H1 (cell line): Measurements from ENCODE around the gene SCN10A. TPM values are rescaled to one million over a fixed set of nuclear protein-coding genes. Genes with fewer than 3 reads are reported as not detected.

ENCODE experiments used
- CTCF ChIA-PET: fragments of 300-600 bp; sonication (Branson Sonifier 250); formaldehyde crosslinking; loops from one replicate; lab custom pipeline; 2021; ENCODE audit not compliant: partially characterized antibody; lab: Charles Lee
- POLR2A ChIA-PET: fragments of 300-600 bp; sonication (Branson Sonifier 250); formaldehyde crosslinking; loops from one replicate; lab custom pipeline; 2021; ENCODE audit warnings: inconsistent platforms; ENCODE audit not compliant: partially characterized antibody; lab: Charles Lee
- DNase-seq, 2 experiments: peaks; one replicate each; pipeline versions ENCODE4 v3.0.0 to v3.0.0-alpha.2; 2010 to 2022; ENCODE audit warnings: low spot score in 2 of 2, low read depth in 1 of 2, mixed read lengths in 1 of 2
- FAIRE-seq: peaks from 2 replicates; lab custom pipeline; 2011; peaks lifted over from hg19 to GRCh38; lab: Jason Lieb, UNC
- H2AFZ ChIP-seq: 2 replicates; pipeline ENCODE4 v1.8.1; 2012; ENCODE audit warnings: low read length, inconsistent platforms
- H2AK5ac ChIP-seq: 2 replicates; pipeline ENCODE4 v1.6.1; 2013; ENCODE audit warnings: low read depth, low read length
- H2BK120ac ChIP-seq: replicated peaks from 2 replicates; pipeline ENCODE3; 2013; ENCODE audit warnings: low read depth, low read length, inconsistent platforms
- H2BK12ac ChIP-seq: 2 replicates; pipeline ENCODE4 v1.6.1; 2013; ENCODE audit warnings: low read depth, low read length
- H2BK15ac ChIP-seq: 2 replicates; pipeline ENCODE4 v1.6.1; 2013; ENCODE audit warnings: low read length
- H2BK20ac ChIP-seq: 2 replicates; pipeline ENCODE4 v1.6.1; 2013; ENCODE audit warnings: low read length
- H2BK5ac ChIP-seq: 2 replicates; pipeline ENCODE4 v1.6.1; 2013; ENCODE audit warnings: low read depth, low read length
- H3K14ac ChIP-seq: 2 replicates; pipeline ENCODE4 v1.6.1; 2013; ENCODE audit warnings: inconsistent platforms; ENCODE audit not compliant: insufficient read length
- H3K18ac ChIP-seq: 2 replicates; pipeline ENCODE4 v1.6.1; 2013; ENCODE audit warnings: low read length; ENCODE audit errors: extremely low read depth
- H3K23ac ChIP-seq: 2 replicates; pipeline ENCODE4 v1.6.1; 2013; ENCODE audit warnings: inconsistent platforms; ENCODE audit not compliant: insufficient read length
- H3K23me2 ChIP-seq: 2 replicates; pipeline ENCODE4 v1.6.1; 2013; ENCODE audit warnings: low read depth, low read length
- H3K27ac ChIP-seq: 2 replicates; pipeline ENCODE4 v1.6.1; 2011; ENCODE audit warnings: low read depth, low read length, inconsistent platforms
- H3K27me3 ChIP-seq, 4 experiments: replicated peaks in 1 of 4; 1 replicate in 1 of 4; 2 replicates in 3 of 4; pipeline versions ENCODE4 v1.6.1 to v1.8.1; 2011 to 2013; ENCODE audit warnings: low read length in 3 of 4, mild to moderate bottlenecking in 3 of 4, inconsistent platforms in 2 of 4, mixed read lengths in 2 of 4, moderate library complexity in 1 of 4; ENCODE audit not compliant: control insufficient read depth in 3 of 4, insufficient read depth in 3 of 4; ENCODE audit errors: extremely low read depth in 1 of 4
- H3K36me3 ChIP-seq, 4 experiments: 2 replicates each; pipeline versions ENCODE4 v1.6.1 to v1.8.1; 2011 to 2013; ENCODE audit warnings: mild to moderate bottlenecking in 4 of 4, low read length in 3 of 4, moderate library complexity in 2 of 4, control low read depth in 1 of 4, inconsistent platforms in 1 of 4; ENCODE audit not compliant: insufficient read depth in 4 of 4, control insufficient read depth in 2 of 4
- H3K4ac ChIP-seq: replicated peaks from 2 replicates; pipeline ENCODE3; 2013; ENCODE audit warnings: low read length, low read depth, mixed read lengths, inconsistent platforms; ENCODE audit not compliant: insufficient read length
- H3K4me1 ChIP-seq, 4 experiments: replicated peaks in 1 of 4; 1 replicate in 1 of 4; 2 replicates in 3 of 4; pipeline versions ENCODE4 v1.6.1 to v1.8.1; 2011 to 2013; ENCODE audit warnings: low read length in 3 of 4, inconsistent platforms in 2 of 4, mixed read lengths in 1 of 4; ENCODE audit not compliant: insufficient read depth in 4 of 4, control insufficient read depth in 3 of 4
- H3K4me2 ChIP-seq, 2 experiments: 2 replicates each; pipeline versions ENCODE4 v1.6.1 to v1.8.1; 2011 to 2013; ENCODE audit warnings: low read depth in 2 of 2, low read length in 2 of 2, control low read depth in 1 of 2, inconsistent platforms in 1 of 2, mild to moderate bottlenecking in 1 of 2; ENCODE audit not compliant: insufficient read depth in 1 of 2
- H3K4me3 ChIP-seq, 4 experiments: fragments of 200-600, 300-600 bp in 1 of 4; sonication (generic), shearing (Covaris generic), sonication (Bioruptor Twin) in 1 of 4; 2 replicates each; pipeline versions ENCODE4 v1.5.1 to v1.8.1; 2011 to 2016; ENCODE audit warnings: low read length in 4 of 4, low read depth in 3 of 4, control low read depth in 2 of 4, inconsistent platforms in 2 of 4, mild to moderate bottlenecking in 2 of 4, mixed read lengths in 1 of 4, moderate library complexity in 1 of 4; ENCODE audit not compliant: insufficient read depth in 2 of 4; ENCODE audit errors: extremely low read depth in 1 of 4
- H3K56ac ChIP-seq: replicated peaks from 2 replicates; pipeline ENCODE3; 2013; ENCODE audit warnings: low read depth, mild to moderate bottlenecking, mixed read lengths, low read length, inconsistent platforms; ENCODE audit not compliant: insufficient read length
- H3K79me1 ChIP-seq: 2 replicates; pipeline ENCODE4 v1.6.1; 2013; ENCODE audit warnings: low read depth, low read length, control low read depth
- H3K79me2 ChIP-seq, 2 experiments: 2 replicates each; pipeline versions ENCODE4 v1.6.1 to v1.8.1; 2012 to 2013; ENCODE audit warnings: low read length in 2 of 2, mild to moderate bottlenecking in 2 of 2, inconsistent platforms in 1 of 2; ENCODE audit not compliant: insufficient read depth in 2 of 2, control insufficient read depth in 1 of 2
- H3K9ac ChIP-seq, 4 experiments: replicated peaks in 1 of 4; 1 replicate in 1 of 4; 2 replicates in 3 of 4; pipeline versions ENCODE4 v1.6.1 to v1.8.1; 2011 to 2013; ENCODE audit warnings: low read depth in 3 of 4, low read length in 3 of 4, control low read depth in 2 of 4, mild to moderate bottlenecking in 2 of 4, moderate library complexity in 2 of 4, inconsistent platforms in 1 of 4; ENCODE audit errors: extremely low read depth in 1 of 4
- H3K9me3 ChIP-seq, 2 experiments: 2 replicates each; pipeline versions ENCODE4 v1.6.1 to v1.8.1; 2012 to 2013; ENCODE audit warnings: mild to moderate bottlenecking in 2 of 2, moderate library complexity in 2 of 2, control low read depth in 1 of 2, inconsistent platforms in 1 of 2, low read depth in 1 of 2, low read length in 1 of 2, mixed read lengths in 1 of 2; ENCODE audit not compliant: insufficient read depth in 2 of 2
- H4K20me1 ChIP-seq, 2 experiments: replicated peaks in 1 of 2; 2 replicates each; pipeline versions ENCODE3 to v1.8.1; 2011 to 2013; ENCODE audit warnings: inconsistent platforms in 2 of 2, low read length in 2 of 2, mild to moderate bottlenecking in 1 of 2; ENCODE audit not compliant: insufficient read depth in 2 of 2, control insufficient read depth in 1 of 2
- H4K5ac ChIP-seq: 2 replicates; pipeline ENCODE4 v1.6.1; 2013; ENCODE audit warnings: low read length, low read depth, mixed read lengths, inconsistent platforms; ENCODE audit not compliant: insufficient read length
- H4K8ac ChIP-seq: 2 replicates; pipeline ENCODE4 v1.8.0; 2013; ENCODE audit warnings: mild to moderate bottlenecking, moderate library complexity, low read length, inconsistent platforms; ENCODE audit not compliant: insufficient read depth; ENCODE audit errors: extremely low read depth
- H4K91ac ChIP-seq: replicated peaks from 2 replicates; pipeline ENCODE3; 2013; ENCODE audit warnings: low read length, mixed read lengths, inconsistent platforms; ENCODE audit not compliant: insufficient read length
- BCL11A ChIP-seq, 2 experiments: IDR thresholded peaks; one replicate each; pipeline ENCODE4 v1.6.1; 2011; ENCODE audit warnings: low read depth in 2 of 2, low read length in 2 of 2, mild to moderate bottlenecking in 2 of 2
- CBX8 ChIP-seq: fragments of 300-800, 300-1000 bp; sonication (generic); IDR thresholded peaks from 2 replicates; pipeline ENCODE4 v1.7.1; 2016; ENCODE audit warnings: low read depth, low read length, borderline replicate concordance
- CEBPB ChIP-seq: IDR thresholded peaks from 2 replicates; pipeline ENCODE4 v1.6.1; 2012; ENCODE audit warnings: low read depth, low read length
- CREB1 ChIP-seq: IDR thresholded peaks from 2 replicates; pipeline ENCODE4 v1.6.1; 2012; ENCODE audit warnings: inconsistent platforms
- EZH2 ChIP-seq: fragments of 200-600 bp; sonication (generic); IDR thresholded peaks from 2 replicates; pipeline ENCODE4 v1.7.1; 2012; ENCODE audit warnings: low read depth, mild to moderate bottlenecking, moderate library complexity, low read length, inconsistent platforms; ENCODE audit not compliant: severe bottlenecking
- HDAC2 ChIP-seq, 2 experiments: fragments of 300-600 bp in 1 of 2; sonication (generic) in 1 of 2; IDR thresholded peaks; 2 replicates each; pipeline ENCODE4 v1.6.1; 2011 to 2012; ENCODE audit warnings: low read depth in 2 of 2, low read length in 2 of 2, mild to moderate bottlenecking in 2 of 2, moderate library complexity in 2 of 2, borderline replicate concordance in 1 of 2, inconsistent platforms in 1 of 2
- JUND ChIP-seq: IDR thresholded peaks from 2 replicates; pipeline ENCODE4 v1.6.1; 2011; ENCODE audit warnings: mild to moderate bottlenecking, improper control_type of control experiment, low read length
- PHF8 ChIP-seq: fragments of 200-600 bp; sonication (generic); conservative IDR thresholded peaks from 2 replicates; pipeline ENCODE4 v1.7.1; 2012; ENCODE audit warnings: low read depth, mild to moderate bottlenecking, inconsistent platforms, low read length, moderate library complexity
- POU5F1 ChIP-seq: IDR thresholded peaks from 2 replicates; pipeline ENCODE4 v1.6.1; 2011; ENCODE audit warnings: low read depth, mild to moderate bottlenecking, low read length, moderate library complexity
- SUZ12 ChIP-seq: fragments of 200-600 bp; sonication (generic); IDR thresholded peaks from 2 replicates; pipeline ENCODE4 v1.6.1; 2012; ENCODE audit warnings: mild to moderate bottlenecking, inconsistent platforms, low read length, moderate library complexity, mixed read lengths
- WGBS, 2 experiments: shearing (Covaris generic) in 1 of 2; methylation state at CpG; one replicate each; pipeline versions ENCODE4 v1.1.6 to v1.1.7; 2013 to 2015; ENCODE audit warnings: low lambda C conversion rate in 2 of 2, mixed read lengths in 2 of 2, inconsistent platforms in 1 of 2, low coverage in 1 of 2, missing lambda C conversion rate in 1 of 2; ENCODE audit not compliant: insufficient replicate concordance in 2 of 2, insufficient coverage in 1 of 2, insufficient read length in 1 of 2; ENCODE audit errors: extremely low coverage in 1 of 2, missing lambda C conversion rate in 1 of 2; 5-methylcytosine and 5-hydroxymethylcytosine counted together
- polyA plus RNA-seq, 7 experiments: library from polyadenylated mRNA; depleted of rRNA in 3 of 7; stranded (reverse) in 5 of 7; unstranded in 2 of 7; fragments of >200 nt in 5 of 7; fragments of 200-250 nt in 2 of 7; gene quantifications; 1 replicate in 5 of 7; 2 replicates in 1 of 7; 4 replicates in 1 of 7; pipeline versions ENCODE4 v1.2.1 to v1.2.3, GENCODE V29; 2011 to 2013; ENCODE audit warnings: missing spikeins in 2 of 7, mixed read lengths in 2 of 7
- total RNA-seq: library from RNA; stranded (reverse); fragmentation: NEBNext Ultra II Directional; extraction: Animal tissue kit (Norgen Biotek cat#: 25700); gene quantifications from 2 replicates; pipeline ENCODE4 v1.2.1, GENCODE V29; 2021
- TF ChIP-seq, protein P1 (sequence below): IDR thresholded peaks from 2 replicates; pipeline ENCODE4 v1.6.1; 2012; ENCODE audit warnings: inconsistent platforms

SCN10A gene
- total and polyA plus RNA-seq, 2 of the 8 experiments (the other 6 are each of a cell fraction or from before 2014, with no cell fraction given) = not detected

DNA sequence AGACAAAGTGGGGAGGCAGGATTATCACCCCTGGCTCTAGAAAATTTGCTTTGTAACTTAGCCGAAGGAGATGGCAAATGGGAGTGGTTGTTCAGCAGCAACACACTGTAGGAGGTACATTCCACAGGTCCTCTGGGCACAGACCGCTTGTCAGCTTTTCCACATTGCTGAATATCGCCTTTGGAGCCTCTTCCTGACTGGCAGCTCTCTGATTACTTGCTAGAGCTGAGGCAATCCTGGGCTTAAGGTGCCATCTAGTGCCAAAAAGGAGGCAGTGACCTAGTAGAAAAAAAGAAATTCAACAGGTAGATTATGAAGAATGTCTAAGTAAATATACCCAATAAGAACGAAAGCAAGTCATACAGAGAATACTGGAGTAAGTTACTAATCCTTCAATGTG is 153.5 kb downstream of the SCN10A start:
- no peak overlapping the region for H2BK5ac ChIP-seq
- 0 out of 2 replicates have a peak, but pooled peaks have one; percentile 19 for TF ChIP-seq JUND
- TF ChIP-seq CREB1 = no peak
- no peak for TF ChIP-seq CBX8
- TF ChIP-seq CEBPB = peak; percentile 40; the same call in 1 of the 2 replicates
- TF ChIP-seq SUZ12 = no peak
- no peak for TF ChIP-seq BCL11A (IDR thresholded peaks at IDR 0.05; ENCODE audit: low read depth in 2 of 2, low read length in 2 of 2)
- TF ChIP-seq HDAC2 (IDR thresholded peaks at IDR 0.05; ENCODE audit: borderline replicate concordance in 1 of 2, low read depth in 2 of 2, low read length in 2 of 2) = no peak
- TF ChIP-seq PHF8 = no peak
- no peak for TF ChIP-seq EZH2
- TF ChIP-seq POU5F1 = no peak
- TF ChIP-seq, protein P1, sequence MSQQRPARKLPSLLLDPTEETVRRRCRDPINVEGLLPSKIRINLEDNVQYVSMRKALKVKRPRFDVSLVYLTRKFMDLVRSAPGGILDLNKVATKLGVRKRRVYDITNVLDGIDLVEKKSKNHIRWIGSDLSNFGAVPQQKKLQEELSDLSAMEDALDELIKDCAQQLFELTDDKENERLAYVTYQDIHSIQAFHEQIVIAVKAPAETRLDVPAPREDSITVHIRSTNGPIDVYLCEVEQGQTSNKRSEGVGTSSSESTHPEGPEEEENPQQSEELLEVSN = no peak

More for the DNA sequence above, 153.5 kb downstream of the SCN10A start:
- Histone ChIP-seq H3K23ac (no peak overlapping the region), H2BK20ac (no peak overlapping the region), H3K56ac (no peak overlapping the region), H3K79me2 (no peaks in the 10 kb centered on the region), H4K5ac (no peak overlapping the region), H3K79me1 (no peaks in the 10 kb centered on the region), H2BK120ac (no peak overlapping the region), H3K4me1 (peaks cover 0 to 8% (median 4%) of the 10 kb centered on the region in 4 experiments; a peak in 5 of 7 replicates), H3K14ac (no peak overlapping the region), H3K18ac (no peak overlapping the region), H2AK5ac (no peak overlapping the region), H4K91ac (no peak overlapping the region), H3K9me3 (0 out of 4 replicates have a peak, but pooled peaks cover 0 to 3% of the 10 kb centered on the region in 2 experiments), H3K4me3 (no peak overlapping the region), H3K27ac (no peak overlapping the region), H3K27me3 (no peaks in the 10 kb centered on the region), H3K4ac (no peak overlapping the region), H3K9ac (no peak overlapping the region), H2BK12ac (no peak overlapping the region), H2AFZ (peak overlapping the region; percentile 99; the same call in 1 of the 2 replicates), H3K36me3 (no peaks in the 10 kb centered on the region), H4K20me1 (no peaks in the 10 kb centered on the region), H3K4me2 (0 out of 4 replicates have a peak overlapping the region, but pooled peaks of 1 of the 2 experiments have one; percentile 50), H3K23me2 (no peaks in the 10 kb centered on the region), H4K8ac (no peak overlapping the region), H2BK15ac (no peak overlapping the region)
- ChIA-PET POLR2A (interaction anchor here (0.7 to 0.8 kb wide), 2 partner anchors 167 to 169 kb away, joined by 3 read pairs; partner anchors contain the start of gene EXOG), CTCF (interaction anchor here (0.7 to 14.0 kb wide), 40 partner anchors 9 to 665 kb away, joined by 3 to 506 read pairs (median 4); partner anchors contain the start of genes EXOG and SCN5A)
- DNase-seq (no peak), FAIRE-seq (peak; percentile 98)
- 35% methylated on average over 4 of the region's 4 CpGs; no CpG with 5 or more reads in 1 of the 2 experiments for WGBS, 2 experiments
